A549 (cell line): ENCODE results near the gene PIP4K2A.

Experiments used
- CTCF ChIP-seq: fragments of >200 bp; sonication (Bioruptor Twin); formaldehyde crosslinking; IDR thresholded peaks from 3 replicates; pipeline ENCODE4 v1.5.1; 2016
- E2F6 ChIP-seq: IDR thresholded peaks from 2 replicates; pipeline ENCODE4 v1.6.1; 2012; ENCODE audit warnings: low read depth, borderline replicate concordance
- MAX ChIP-seq: IDR thresholded peaks from 2 replicates; pipeline ENCODE4 v1.6.1; 2012
- POLR2A ChIP-seq: IDR thresholded peaks from 2 replicates; pipeline ENCODE4 v1.6.1; 2012; ENCODE audit warnings: mild to moderate bottlenecking, low read length
- SREBF2 ChIP-seq: fragments of 450-650 bp; IDR thresholded peaks from 2 replicates; pipeline ENCODE4 v1.6.1; 2014; ENCODE audit warnings: mild to moderate bottlenecking, moderate library complexity
- TP53 ChIP-seq: fragments of 250-450 bp; sonication (Bioruptor Pico); IDR thresholded peaks from 2 replicates; pipeline ENCODE4 v1.5.0; 2021; ENCODE audit warnings: mild to moderate bottlenecking, moderate library complexity
- TF ChIP-seq, protein P1 (sequence below): fragments of 200-600 bp; sonication (generic); IDR thresholded peaks from 2 replicates; pipeline ENCODE4 v1.6.1; 2016; ENCODE audit warnings: antibody characterized with exemption, mild to moderate bottlenecking, moderate library complexity
- TF ChIP-seq, protein P2 (sequence below): fragments of 150-350 bp; IDR thresholded peaks from 2 replicates; pipeline ENCODE4 v1.6.1; 2014; ENCODE audit warnings: low read depth, mild to moderate bottlenecking, low read length
- TF ChIP-seq, protein P3 (sequence below): fragments of >200 bp; sonication (Bioruptor Twin); formaldehyde crosslinking; IDR thresholded peaks from 3 replicates; pipeline ENCODE4 v1.6.1; 2016

DNA sequence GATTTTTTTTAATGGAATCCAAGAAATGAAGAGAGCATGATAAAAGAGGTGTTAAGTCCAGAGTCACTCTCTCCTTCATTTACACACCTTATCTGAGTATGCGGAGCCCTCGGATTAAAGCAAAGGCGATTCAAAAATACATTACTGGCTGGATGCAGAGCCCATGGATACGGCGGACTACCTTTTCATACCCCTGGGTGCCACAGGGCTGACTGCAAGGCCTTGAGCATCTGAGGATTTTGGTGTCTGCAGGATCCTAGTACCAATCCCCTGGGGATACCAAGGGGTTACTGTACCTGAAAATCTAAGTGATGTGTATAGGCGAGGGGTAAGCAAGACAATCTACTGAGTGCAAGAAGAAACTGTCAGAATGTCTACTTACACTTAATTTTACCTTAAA, 20.5 kb downstream of the PIP4K2A start:
- TF ChIP-seq CTCF (no peak), POLR2A (no peak), MAX (no peak), TP53 (CRISPR knock-in tag) (no peak), E2F6 (no peak), SREBF2 (no peak)
- TF ChIP-seq, protein P1, sequence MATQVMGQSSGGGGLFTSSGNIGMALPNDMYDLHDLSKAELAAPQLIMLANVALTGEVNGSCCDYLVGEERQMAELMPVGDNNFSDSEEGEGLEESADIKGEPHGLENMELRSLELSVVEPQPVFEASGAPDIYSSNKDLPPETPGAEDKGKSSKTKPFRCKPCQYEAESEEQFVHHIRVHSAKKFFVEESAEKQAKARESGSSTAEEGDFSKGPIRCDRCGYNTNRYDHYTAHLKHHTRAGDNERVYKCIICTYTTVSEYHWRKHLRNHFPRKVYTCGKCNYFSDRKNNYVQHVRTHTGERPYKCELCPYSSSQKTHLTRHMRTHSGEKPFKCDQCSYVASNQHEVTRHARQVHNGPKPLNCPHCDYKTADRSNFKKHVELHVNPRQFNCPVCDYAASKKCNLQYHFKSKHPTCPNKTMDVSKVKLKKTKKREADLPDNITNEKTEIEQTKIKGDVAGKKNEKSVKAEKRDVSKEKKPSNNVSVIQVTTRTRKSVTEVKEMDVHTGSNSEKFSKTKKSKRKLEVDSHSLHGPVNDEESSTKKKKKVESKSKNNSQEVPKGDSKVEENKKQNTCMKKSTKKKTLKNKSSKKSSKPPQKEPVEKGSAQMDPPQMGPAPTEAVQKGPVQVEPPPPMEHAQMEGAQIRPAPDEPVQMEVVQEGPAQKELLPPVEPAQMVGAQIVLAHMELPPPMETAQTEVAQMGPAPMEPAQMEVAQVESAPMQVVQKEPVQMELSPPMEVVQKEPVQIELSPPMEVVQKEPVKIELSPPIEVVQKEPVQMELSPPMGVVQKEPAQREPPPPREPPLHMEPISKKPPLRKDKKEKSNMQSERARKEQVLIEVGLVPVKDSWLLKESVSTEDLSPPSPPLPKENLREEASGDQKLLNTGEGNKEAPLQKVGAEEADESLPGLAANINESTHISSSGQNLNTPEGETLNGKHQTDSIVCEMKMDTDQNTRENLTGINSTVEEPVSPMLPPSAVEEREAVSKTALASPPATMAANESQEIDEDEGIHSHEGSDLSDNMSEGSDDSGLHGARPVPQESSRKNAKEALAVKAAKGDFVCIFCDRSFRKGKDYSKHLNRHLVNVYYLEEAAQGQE = no peak
- TF ChIP-seq, protein P2, sequence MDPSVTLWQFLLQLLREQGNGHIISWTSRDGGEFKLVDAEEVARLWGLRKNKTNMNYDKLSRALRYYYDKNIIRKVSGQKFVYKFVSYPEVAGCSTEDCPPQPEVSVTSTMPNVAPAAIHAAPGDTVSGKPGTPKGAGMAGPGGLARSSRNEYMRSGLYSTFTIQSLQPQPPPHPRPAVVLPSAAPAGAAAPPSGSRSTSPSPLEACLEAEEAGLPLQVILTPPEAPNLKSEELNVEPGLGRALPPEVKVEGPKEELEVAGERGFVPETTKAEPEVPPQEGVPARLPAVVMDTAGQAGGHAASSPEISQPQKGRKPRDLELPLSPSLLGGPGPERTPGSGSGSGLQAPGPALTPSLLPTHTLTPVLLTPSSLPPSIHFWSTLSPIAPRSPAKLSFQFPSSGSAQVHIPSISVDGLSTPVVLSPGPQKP = no peak
- TF ChIP-seq, protein P3, sequence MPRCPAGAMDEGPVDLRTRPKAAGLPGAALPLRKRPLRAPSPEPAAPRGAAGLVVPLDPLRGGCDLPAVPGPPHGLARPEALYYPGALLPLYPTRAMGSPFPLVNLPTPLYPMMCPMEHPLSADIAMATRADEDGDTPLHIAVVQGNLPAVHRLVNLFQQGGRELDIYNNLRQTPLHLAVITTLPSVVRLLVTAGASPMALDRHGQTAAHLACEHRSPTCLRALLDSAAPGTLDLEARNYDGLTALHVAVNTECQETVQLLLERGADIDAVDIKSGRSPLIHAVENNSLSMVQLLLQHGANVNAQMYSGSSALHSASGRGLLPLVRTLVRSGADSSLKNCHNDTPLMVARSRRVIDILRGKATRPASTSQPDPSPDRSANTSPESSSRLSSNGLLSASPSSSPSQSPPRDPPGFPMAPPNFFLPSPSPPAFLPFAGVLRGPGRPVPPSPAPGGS = no peak
